Activated CD8-positive, alpha-beta memory T cell treated with anti-CD3 and anti-CD28 coated beads for 48 hours (primary cell): ENCODE measurements around the gene RFPL4AL1.
A peak's percentile ranks its signal among the peaks of the same experiment; 100 is the strongest.
"Not testable (repeated sequence)": the region's sequence is repeated elsewhere in the genome, so short reads cannot be mapped to it uniquely, and the experiment has no call there.

Experiments
- DNase-seq, 3 experiments: peaks; one replicate each; pipeline ENCODE4 v3.0.0-alpha.2; 2020; ENCODE audit warnings: low read depth in 2 of 3, low spot score in 2 of 3

Gene RFPL4AL1

DNA sequence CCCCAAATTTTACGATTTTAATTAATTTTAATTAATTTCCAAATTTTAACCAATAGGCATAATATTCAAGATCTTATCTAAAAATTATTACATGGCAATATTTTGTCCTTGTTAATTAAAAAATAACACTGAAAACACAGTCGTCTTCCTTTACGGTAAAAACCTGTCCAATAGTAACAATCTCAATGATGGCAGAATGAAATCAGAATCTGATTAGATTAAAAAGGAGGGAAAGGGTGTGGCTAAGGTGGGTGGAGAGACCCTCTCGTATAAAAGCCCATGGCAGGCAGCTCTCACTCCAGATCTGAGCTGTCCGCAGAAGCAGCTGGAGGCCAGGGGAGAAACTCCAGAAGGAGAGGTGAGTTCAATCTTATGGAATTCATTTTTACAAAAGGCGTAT lies at the start of gene RFPL4AL1:
Gene RFPL4AL1 (plus strand): TSS at position 301 of the 400 bp plus-strand sequence. CDS start 2,687 bp downstream, outside the sequence.
- not testable (repeated sequence) for DNase-seq

DNA sequence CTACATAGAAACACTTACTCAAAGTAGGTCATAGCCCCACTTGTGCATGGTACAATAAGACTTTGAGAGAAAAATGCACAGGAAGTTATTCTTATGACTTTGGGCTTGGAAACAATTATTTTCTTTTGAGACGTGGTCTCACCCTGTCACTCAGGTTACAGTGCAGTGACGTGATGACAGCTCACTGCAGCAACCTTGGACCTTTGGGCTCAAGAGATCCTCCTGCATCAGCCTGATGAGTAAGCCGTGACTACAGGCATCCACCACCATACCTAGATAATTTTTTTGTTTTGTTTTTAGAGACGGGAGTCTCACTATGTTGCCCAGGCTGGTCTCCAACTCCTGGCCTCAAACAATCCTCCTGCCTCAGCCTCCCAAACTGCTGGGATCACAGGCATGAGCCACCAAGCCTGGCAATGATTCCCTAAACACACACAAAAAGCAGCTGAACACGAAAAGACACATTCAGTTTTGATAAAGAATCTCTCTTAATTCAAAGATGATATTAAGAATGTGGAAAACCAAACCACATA lies 48.6 kb upstream of the RFPL4AL1 start:
- no peak for DNase-seq

GRCh38 chr19:55720801-55721200 lies 48.1 kb upstream of the RFPL4AL1 start:
- no peak for DNase-seq

DNA sequence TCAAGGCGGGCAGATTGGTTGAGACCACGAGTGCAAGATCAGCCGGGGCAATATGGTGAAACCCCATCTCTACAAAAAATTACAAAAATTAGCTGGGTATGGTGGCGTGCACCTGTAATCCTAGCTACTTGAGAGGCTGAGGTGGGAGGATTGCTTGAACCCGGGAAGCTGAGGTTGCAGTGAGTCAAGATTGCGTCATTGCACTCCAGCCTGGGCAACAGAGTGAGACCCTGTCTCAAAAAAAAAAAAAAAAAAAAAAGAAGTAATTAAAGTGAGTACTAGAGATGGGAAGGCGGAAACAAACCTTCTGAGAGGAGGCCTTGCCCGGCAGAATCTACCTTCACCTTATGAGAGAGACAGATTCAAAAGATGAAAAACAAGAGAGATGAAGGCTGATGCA lies 45.4 kb upstream of the RFPL4AL1 start:
- DNase-seq = no peak

- DNase-seq = not testable (repeated sequence)
Measured at GRCh38 chr19:55730378-55730777, 38.5 kb upstream of the RFPL4AL1 start.

- no peak for DNase-seq
Measured at GRCh38 chr19:55738302-55738701, 30.6 kb upstream of the RFPL4AL1 start, which contains the start of gene NLRP9. TSS of gene NLRP9 (minus strand) at chr19:55738402. CDS start at chr19:55738374, 28 bp downstream.

DNA sequence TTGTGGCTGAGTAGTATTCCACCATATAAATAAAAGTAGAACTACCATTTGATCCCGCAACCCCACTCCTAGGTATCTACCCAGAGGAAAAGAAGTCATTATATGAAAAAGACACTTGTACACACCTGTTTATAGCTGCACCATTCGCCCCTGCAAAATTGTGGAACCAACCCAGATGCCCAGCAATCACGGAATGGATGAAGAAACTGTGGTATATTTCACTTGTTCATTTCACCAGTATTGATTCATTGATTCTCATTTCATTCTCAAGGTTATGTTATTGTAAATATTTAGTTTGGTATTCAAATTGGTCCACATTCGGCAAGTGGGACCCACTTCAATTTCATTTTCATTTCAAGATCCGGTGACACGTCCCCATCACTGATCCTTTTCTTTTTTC lies 18.2 kb upstream of the RFPL4AL1 start:
- no peak for DNase-seq

DNA sequence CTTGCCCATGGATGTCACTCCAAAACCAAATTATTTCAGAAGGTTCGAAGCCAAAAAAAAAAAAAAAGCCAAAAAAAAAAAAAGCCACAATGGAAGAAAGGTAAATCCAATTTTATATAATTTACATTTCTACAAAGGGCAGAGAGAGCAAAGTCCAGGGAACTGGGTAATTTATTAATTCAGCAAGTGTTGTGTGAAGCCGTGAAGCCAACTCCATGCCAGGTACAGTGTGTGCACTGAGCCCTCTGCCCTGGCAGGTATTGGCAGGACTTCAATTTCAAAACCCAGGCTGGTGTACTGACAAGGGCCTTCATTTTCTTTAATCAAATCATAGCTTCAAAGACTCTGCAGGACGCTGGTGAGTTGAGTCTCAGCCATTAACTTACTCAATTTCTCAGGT lies 15.5 kb upstream of the RFPL4AL1 start:
- no peak for DNase-seq

DNA sequence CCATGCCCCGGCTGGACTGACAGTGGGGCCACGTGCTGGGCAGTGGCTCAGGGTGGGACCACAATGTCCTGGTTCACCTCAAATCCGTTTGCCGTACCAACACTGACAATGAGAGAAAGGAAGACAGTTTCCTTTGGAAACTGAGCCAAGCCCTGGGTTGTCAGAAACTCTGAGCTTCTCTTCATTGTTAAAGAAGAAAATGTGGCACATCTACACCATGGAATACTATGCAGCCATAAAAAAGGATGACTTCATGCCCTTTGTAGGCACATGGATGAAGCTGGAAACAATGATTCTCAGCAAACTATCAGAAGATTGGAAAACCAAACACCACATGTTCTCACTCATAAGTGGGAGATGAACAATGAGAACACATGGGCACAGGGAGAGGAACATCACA lies 12.1 kb upstream of the RFPL4AL1 start:
- DNase-seq = not testable (repeated sequence)

- not testable (repeated sequence) for DNase-seq
Measured at GRCh38 chr19:55758797-55759196, 10.1 kb upstream of the RFPL4AL1 start, which contains the start of gene RFPL4A. TSS of gene RFPL4A (plus strand) at chr19:55759097. CDS start at chr19:55761801, 2,704 bp downstream.

GRCh38 chr19:55766466-55766865 lies 2.5 kb upstream of the RFPL4AL1 start:
- no peak for DNase-seq

DNA sequence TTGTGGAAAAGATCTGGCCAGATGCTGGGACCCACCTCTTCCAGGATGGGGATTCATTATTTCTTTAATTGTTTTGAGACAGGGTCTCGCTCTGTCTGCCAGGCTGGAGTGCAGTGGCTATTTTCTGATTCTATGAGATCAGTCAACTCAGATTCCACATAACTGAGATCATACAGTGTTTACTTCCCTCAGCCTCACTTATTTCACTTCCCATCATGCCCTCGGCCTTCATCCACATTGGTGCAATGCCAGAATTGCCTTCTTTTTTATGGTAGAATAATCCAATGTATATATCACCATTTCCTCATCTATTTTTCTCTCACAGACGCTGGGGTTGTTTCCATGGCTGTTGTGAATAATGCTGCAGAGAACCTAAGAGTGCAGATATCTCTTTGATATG lies 714 bp downstream of the RFPL4AL1 start:
- not testable (repeated sequence) for DNase-seq

GRCh38 chr19:55777528-55777927 lies 8.6 kb downstream of the RFPL4AL1 start:
- DNase-seq = no peak

- DNase-seq = no peak
Measured at GRCh38 chr19:55778331-55778730, 9.4 kb downstream of the RFPL4AL1 start.

DNA sequence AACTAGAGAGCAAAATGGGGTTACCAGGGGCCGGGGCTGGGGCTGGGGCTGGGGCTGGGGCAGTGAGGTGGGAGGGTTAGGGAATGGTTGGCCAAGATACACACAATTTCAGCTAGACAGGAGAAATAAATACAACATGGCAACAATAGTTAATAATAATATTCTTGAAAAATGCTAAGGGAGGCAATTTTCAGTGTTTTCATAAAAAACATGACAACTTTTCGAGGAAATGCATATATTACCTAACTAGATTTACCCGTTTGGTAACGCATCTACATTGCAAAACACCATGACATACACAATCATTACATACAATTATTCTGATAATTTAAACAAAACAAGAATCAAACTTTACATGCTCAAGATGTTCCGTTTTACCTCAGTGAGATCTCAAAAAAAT lies 12.2 kb downstream of the RFPL4AL1 start:
- no peak for DNase-seq

GRCh38 chr19:55795021-55795420 lies 26.1 kb downstream of the RFPL4AL1 start:
- DNase-seq = no peak

GRCh38 chr19:55801416-55801815 lies 32.5 kb downstream of the RFPL4AL1 start:
- DNase-seq = no peak

DNA sequence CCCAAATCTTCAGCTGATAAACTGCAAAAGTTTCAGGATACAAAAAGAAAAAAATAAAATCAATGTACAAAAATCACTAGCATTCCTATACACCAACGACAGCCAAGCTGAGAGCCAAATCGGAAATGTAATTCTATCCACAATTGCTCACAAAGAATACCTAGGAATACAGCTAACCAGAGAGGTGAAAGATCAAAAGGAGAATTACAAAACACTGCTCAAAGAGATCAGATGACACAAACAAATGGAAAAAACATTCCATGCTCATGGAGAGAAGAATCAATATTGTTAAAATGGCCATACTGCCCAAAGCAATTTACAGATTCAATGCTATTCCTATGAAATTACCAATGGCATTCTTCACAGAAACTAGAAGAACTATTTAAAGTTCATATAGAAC lies 33.4 kb downstream of the RFPL4AL1 start:
- DNase-seq = no peak

DNA sequence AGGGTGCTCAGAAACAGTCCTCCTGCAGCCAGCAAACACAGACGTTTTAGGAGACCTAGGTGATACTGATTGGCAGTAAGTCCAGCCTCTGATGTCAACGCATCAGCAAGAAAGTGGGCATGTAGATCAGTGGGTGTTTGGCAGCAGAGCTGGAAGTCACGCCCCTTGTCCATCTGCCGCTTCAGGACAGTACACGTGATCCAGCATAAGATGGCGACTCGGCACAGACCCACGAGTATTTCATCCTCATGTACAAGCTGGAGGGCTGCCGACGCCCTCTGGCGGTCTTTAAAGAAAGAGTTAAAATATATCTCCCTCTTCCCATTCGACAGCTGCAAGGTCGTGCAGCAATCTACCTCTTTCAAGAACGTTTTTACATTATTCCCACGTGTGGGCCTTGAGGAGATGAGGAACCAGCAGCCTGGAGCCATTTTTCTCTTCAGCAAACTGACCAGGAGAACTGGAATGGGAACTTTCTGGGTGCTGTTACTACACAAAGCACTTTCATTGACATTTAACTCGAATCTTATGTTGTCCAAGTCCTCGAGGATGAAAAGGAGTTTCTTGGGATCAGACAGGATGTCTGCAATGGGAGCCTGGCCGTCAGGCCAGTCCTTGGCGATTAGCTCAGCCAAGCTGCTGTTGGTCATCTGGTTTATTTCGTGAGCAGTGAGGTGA lies 40.6 kb downstream of the RFPL4AL1 start:
- DNase-seq = peak in 1 of 3 experiments; percentile 10

- no peak for DNase-seq
Measured at GRCh38 chr19:55811340-55811739, 42.4 kb downstream of the RFPL4AL1 start.

DNA sequence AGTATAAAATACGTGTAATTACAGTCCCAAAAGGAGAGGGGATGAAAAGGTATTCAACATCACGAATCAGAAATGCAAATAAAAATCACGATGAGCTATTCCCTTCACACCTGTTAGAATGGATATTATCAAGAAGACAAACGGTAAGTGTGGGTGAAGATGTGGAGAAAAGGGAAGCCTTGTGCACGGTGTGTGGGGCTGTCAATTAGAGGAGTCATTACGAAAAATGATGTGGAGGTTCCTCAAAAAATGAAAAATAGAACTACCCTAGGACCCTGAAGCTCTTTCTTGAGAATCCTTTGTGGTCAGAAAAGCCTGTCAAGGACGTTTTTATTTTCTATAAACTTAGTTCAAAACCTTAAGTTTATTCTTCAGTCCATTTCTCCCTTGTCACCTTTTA lies 43.5 kb downstream of the RFPL4AL1 start:
- DNase-seq = no peak

DNA sequence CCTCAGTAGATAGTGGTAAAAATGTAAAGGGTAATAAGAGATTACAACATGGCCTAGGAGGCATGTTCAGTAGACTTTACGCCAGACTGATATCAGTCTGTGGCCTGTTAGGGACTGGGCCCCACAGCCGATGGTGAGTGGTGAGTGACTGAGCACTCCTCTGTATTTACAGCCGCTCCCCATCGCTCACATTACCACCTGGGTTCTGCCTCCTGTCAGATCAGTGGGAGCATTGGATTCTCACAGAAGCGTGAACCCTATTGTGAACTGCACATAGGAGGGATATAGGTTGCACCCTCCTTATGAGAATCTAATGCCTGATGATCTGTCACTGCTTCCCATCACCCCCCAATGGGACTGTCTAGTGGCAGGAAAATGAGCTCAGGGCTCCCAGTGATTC lies 45.0 kb downstream of the RFPL4AL1 start:
- no peak for DNase-seq

DNA sequence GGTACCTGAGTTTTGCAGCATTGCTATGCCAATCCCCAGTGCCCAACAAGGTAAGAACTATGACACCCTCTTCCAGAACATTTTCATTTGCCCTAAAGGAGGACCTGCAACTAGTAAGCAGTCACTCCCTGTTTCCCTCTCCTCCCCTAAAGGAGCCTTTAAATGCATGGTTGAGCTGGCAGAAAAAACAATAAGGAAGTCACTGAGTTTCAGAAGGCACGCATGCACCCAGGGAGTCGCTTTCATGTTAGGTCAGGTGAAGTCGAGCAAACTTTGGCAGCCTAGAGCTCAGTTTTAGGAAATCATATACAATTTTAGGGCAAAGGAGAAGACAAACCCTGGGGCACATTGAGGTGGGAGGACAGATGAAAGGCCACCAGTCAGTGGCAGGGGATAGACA lies 51.1 kb downstream of the RFPL4AL1 start:
- no peak for DNase-seq
